Skin of body (tissue), 3 donors: Measurements from ENCODE around the gene UBTF. TPM values are rescaled to one million over a fixed set of nuclear protein-coding genes. Genes with fewer than 3 reads are reported as not detected.

Source experiments
- DNase-seq: peaks from one replicate; lab custom pipeline; 2025; lab: John Stamatoyannopoulos, UW
- small RNA-seq: library from RNA; depleted of rRNA; stranded (forward); fragments of <200 nt; gene quantifications from one replicate; pipeline ENCODE3, GENCODE V24; 2014; ENCODE audit warnings: low replicate concordance
- total RNA-seq: library from RNA; depleted of rRNA; stranded (reverse); fragments of >200 nt; gene quantifications from one replicate; pipeline ENCODE4 v1.2.3, GENCODE V29; 2014

The UBTF gene
- total RNA-seq, 1 donor from 2014 or later = 52.6 TPM

- DNase-seq = no peak
Observed at GRCh38 chr17:44171931-44172455, 47.5 kb downstream of the UBTF start.

GRCh38 chr17:44170499-44171201, 48.8 kb downstream of the UBTF start, which contains the start of gene ASB16:
Gene ASB16, plus strand, starts transcription at chr17:44170704. Its CDS starts 86 bp downstream, at chr17:44170790.
- DNase-seq = no peak

GRCh38 chr17:44170135-44170498, 49.4 kb downstream of the UBTF start:
- no peak for DNase-seq

GRCh38 chr17:44167181-44167861, 52.2 kb downstream of the UBTF start:
- DNase-seq = no peak

- no peak for DNase-seq
Observed at GRCh38 chr17:44164476-44164875, 55.0 kb downstream of the UBTF start.

- no peak for DNase-seq
Observed at GRCh38 chr17:44159519-44160210, 59.8 kb downstream of the UBTF start.

- no peak for DNase-seq
Observed at GRCh38 chr17:44155488-44155887, 64.0 kb downstream of the UBTF start.

Small RNAs within 50 kb of the gene (small RNA-seq; reads per million reads assigned to genes)
- gene MIR6782 = not detected

Other genes starting within 250 kb of the UBTF start
- gene NAGS, start 215.1 kb downstream of the UBTF start, total RNA-seq = 0.49 TPM
- gene TMEM101, start 204.7 kb downstream of the UBTF start, total RNA-seq = 25.9 TPM
- 12.2 TPM for gene LSM12, start 153.0 kb downstream of the UBTF start, total RNA-seq
- 9.4 TPM for gene G6PC3, start 148.9 kb downstream of the UBTF start, total RNA-seq
- 55.1 TPM for gene HDAC5, start 96.0 kb downstream of the UBTF start, total RNA-seq
- gene HROB, start 77.7 kb downstream of the UBTF start, total RNA-seq = 2.1 TPM
- gene ASB16, start 49.0 kb downstream of the UBTF start, total RNA-seq = 0.89 TPM
- 16.4 TPM for gene TMUB2, start 32.7 kb downstream of the UBTF start, total RNA-seq
- 26.2 TPM for gene ATXN7L3, start 19.8 kb downstream of the UBTF start, total RNA-seq
- 30.1 TPM for gene SLC4A1, start 48.5 kb upstream of the UBTF start, total RNA-seq
- 7.6 TPM for gene RUNDC3A, start 88.9 kb upstream of the UBTF start, total RNA-seq
- gene SLC25A39, start 105.1 kb upstream of the UBTF start, total RNA-seq = 68.0 TPM
- gene GRN, start 125.6 kb upstream of the UBTF start, total RNA-seq = 184 TPM
- 3.4 TPM for gene FAM171A2, start 144.2 kb upstream of the UBTF start, total RNA-seq
- 2.4 TPM for gene ITGA2B, start 170.0 kb upstream of the UBTF start, total RNA-seq